Astrocyte of the cerebellum (primary cell): Measurements from ENCODE around the gene FAF2.

Experiments used
- DNase-seq: peaks from one replicate; pipeline ENCODE4 v3.0.0-alpha.2; 2011; ENCODE audit warnings: low read depth
- H3K4me3 ChIP-seq: 2 replicates; pipeline ENCODE4 v1.5.1; 2011; ENCODE audit warnings: mild to moderate bottlenecking, low read depth, low read length, moderate library complexity
- in situ Hi-C: cut with HindIII; loops from 2 replicates; pipeline ENCODE4 v1.10.0; 2017; ENCODE audit warnings: low sequenced_read_pairs
- TF ChIP-seq, protein P1 (sequence below): IDR thresholded peaks from 2 replicates; pipeline ENCODE4 v1.5.1; 2012; ENCODE audit warnings: low read length, low read depth, moderate library complexity, mild to moderate bottlenecking; ENCODE audit errors: missing control alignments

FAF2 gene

DNA sequence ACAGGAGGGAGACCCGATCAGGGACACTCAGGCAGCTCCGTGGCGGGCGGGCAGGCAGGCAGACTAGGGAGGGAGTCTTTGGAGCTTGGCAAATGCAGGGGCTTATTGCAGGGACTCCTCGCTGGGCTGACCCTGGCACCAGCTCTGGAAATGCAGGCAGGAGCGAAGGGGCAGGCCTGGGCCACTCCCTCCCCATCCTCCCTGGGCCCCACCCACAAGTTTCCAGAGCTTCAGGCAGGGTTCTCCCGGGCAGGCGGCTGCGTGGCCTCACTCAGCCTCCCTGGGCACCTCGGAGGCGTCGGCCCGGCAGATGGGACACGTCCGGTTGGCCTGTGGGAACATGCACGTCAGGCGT lies 80.6 kb downstream of the FAF2 start:
- TF ChIP-seq, protein P1, sequence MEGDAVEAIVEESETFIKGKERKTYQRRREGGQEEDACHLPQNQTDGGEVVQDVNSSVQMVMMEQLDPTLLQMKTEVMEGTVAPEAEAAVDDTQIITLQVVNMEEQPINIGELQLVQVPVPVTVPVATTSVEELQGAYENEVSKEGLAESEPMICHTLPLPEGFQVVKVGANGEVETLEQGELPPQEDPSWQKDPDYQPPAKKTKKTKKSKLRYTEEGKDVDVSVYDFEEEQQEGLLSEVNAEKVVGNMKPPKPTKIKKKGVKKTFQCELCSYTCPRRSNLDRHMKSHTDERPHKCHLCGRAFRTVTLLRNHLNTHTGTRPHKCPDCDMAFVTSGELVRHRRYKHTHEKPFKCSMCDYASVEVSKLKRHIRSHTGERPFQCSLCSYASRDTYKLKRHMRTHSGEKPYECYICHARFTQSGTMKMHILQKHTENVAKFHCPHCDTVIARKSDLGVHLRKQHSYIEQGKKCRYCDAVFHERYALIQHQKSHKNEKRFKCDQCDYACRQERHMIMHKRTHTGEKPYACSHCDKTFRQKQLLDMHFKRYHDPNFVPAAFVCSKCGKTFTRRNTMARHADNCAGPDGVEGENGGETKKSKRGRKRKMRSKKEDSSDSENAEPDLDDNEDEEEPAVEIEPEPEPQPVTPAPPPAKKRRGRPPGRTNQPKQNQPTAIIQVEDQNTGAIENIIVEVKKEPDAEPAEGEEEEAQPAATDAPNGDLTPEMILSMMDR = no peak
- H3K4me3 ChIP-seq = no peak overlapping the region
- in situ Hi-C loops = no loop called here
- no peak for DNase-seq

DNA sequence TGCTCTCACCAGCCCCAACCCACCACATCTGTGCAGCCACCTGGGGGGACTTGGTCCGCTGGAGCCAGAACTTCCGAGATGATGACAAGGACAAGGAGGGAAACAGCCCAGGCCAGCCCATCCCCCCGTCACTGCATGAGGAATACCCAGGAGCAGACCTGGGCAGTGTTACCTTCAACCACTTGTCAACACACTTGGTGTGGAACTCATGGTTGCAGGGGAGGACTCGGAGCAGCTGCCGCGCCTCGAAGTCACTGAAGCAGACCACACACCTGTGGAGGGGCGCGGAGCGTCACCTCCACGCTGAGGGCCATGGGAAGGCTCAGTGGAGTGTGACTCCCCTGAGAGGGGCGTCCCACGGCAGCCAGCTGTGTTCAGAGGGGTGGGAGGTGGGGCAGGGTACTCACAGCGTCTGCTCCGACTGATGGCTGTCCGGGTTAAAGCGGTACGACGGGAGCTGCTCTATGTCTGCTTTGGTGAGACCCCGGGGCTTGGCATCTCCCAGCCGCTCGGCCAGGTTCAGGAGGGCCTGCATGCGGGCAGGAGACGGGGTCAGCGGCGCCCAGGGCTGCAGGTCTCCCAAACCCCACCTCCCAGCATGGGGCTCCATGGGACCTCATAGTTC lies 81.0 kb downstream of the FAF2 start:
- TF ChIP-seq, protein P1 = no peak
- in situ Hi-C loops = no loop called here
- DNase-seq = no peak
- no peak overlapping the region for H3K4me3 ChIP-seq

DNA sequence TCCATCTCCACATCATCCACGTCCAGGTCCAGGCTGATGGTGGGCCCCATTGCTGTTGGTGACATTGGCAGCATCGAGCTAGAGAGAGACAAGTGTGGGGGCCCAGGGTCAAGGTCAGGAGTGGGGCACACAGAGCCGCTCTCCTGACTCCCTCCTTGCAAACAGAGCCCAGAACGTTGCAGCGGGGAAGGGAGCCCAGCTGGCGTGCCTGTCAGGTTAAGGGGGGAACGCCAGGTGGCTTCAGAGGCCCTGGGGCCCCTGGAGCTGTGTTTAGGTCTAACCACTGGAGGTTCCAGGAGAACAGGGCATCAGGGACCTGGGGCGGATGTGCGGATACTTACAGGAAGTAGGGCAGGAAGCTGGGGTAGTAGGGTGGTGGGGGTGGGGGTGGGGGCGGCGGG lies 81.6 kb downstream of the FAF2 start:
- no peak overlapping the region for H3K4me3 ChIP-seq
- TF ChIP-seq, protein P1 = no peak
- no peak for DNase-seq
- in situ Hi-C loops = no loop called here

DNA sequence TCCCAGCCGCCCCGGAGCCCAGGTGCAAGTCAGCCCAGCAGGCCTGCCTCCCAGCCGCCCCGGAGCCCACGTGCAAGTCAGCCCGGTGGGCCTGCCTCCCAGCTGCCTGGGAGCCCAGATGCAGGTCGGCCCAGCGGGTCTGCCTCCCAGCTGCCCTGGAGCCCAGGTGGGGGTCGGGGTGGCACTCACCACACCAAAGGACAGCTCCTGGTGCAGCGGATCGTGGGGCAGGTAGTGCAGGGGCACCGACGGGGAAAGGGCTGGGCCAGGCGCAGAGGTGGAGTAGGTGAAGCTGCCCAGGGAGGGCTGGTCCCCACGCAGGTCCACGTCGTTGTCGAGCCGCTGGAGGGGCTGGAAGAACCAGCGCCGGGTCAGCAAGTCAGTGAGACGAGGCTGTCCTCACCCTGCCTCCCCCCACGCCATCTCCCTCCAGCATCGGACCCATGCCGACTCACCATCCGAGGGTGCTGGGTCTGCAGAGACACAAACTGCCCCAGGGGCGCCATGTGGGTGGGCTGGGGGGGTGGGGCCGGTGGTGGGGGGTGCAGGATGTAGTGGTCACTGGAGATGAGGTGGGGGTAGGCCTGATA lies 82.3 kb downstream of the FAF2 start:
- TF ChIP-seq, protein P1 = no peak

DNA sequence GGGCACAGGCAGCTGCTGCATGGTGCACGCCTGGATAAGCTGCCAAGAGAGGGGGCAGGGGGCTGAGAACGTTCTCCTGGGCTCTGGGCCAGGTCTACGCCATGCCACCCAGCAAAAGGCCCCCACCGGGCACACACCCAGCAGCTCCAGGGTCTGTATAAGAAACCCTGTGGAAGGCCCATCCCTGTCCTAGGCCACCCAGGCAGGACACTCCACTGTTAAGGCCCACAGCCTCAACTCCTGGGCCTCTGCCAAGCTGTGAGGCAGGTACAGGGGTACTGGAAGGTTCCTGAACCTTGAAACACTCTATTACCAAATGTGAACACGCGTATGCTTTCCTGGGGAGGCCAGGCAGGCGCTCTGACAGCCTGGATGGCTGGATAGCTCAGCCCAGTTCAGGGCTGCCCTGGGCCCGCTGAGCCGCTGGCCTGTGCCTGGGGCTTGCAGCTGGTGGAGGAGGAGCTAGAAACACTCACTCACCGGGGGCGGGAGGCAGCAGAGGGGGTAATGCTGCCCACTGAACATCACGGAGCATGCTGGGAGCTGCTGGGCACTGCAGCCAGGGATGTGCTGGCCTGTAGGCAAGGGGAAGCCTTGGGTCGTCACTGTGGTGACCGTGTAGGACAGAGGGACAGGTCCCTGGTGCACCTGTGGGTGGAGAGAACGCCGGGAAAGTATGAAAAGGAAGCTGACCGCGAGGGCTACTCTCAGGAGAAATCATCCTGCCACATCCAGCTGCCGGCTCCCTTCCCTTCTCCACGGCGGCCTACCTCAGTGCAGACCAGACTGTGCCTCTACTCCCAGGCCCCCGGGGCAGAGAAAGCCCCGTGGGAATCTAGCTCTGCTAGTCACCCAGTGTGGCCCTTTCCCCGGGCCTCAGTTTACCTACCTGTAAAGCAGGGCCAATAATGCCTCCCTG lies 83.1 kb downstream of the FAF2 start:
- TF ChIP-seq, protein P1 = no peak
- DNase-seq = no peak
- no peak overlapping the region for H3K4me3 ChIP-seq
- in situ Hi-C loops = no loop called here

More for the DNA sequence above, 82.3 kb downstream of the FAF2 start:
- H3K4me3 ChIP-seq = no peak overlapping the region
- no peak for DNase-seq
- in situ Hi-C loops = no loop called here

DNA sequence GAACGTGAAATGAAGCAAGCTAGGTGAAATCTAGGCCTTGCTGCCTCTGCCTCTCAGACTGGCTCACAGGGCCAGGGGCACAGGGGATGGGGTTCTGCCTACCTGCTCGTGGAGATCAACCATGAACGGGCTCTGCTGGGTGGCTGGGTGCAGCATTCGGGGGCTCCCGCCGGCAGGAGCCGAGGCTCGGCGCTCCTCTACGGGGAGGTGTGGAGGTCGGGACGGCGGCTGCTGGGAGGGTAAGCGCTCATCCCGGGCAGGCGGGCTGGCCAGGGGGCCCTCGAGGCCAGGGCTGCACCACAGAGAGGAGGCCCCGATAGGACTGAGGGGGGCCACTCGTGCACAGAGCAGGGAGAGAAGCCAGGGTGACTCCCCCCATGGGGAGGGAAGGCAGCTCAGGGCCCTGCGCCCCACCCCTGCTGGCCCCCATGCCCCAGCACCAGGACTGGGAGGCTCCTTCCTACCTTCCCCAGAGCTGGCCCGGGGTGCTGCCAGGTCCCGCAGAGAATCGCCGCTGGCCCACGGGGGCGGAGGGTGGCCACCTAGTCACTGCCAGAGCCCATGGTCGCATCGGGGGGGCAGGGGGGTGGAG lies 83.8 kb downstream of the FAF2 start:
- TF ChIP-seq, protein P1 = no peak
- no peak for DNase-seq
- in situ Hi-C loops = no loop called here
- H3K4me3 ChIP-seq = no peak overlapping the region
